T47D (cell line): ENCODE results near the gene NPBWR2.

Experiments used
- DNase-seq, 2 experiments: peaks; one replicate each; pipeline versions ENCODE4 v3.0.0 to v3.0.0-alpha.2; 2011 to 2012; ENCODE audit warnings: low read depth in 1 of 2, low spot score in 1 of 2
- JUND ChIP-seq: IDR thresholded peaks from 2 replicates; pipeline ENCODE4 v1.6.1; 2012; ENCODE audit warnings: low read depth
- in situ Hi-C: cut with HindIII; loops from 2 replicates; pipeline ENCODE4 v1.10.0; 2016; ENCODE audit warnings: low sequenced_read_pairs, low pct_unique_long_range_greater_than_20kb

Gene NPBWR2

DNA sequence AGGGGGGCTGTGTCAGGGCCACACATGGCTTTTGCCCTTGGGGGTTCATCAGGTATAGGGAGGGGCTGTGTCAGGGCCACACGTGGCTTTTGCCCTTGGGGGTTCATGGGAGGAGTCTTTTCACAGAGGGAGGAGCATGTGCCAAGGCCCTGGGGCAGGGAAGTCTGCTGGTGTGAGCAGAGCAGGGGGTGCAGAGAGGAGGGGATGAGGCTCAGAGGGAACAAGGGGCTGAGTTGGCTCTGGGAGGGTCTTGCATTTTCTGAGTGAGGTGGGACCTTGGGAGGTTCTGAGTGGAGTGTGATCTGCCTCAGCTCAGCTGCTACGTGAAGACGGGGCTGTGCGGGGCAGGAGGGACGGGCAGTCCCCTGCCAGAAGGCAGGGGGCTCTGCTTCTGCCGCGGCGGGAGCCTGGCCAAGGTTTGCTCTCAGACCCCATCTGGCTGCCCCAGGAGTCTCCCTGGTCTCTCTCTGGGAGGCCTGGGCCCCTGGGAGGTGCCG lies 51.9 kb downstream of the NPBWR2 start:
- DNase-seq = no peak
- in situ Hi-C loops = no loop called here
- TF ChIP-seq JUND = no peak

DNA sequence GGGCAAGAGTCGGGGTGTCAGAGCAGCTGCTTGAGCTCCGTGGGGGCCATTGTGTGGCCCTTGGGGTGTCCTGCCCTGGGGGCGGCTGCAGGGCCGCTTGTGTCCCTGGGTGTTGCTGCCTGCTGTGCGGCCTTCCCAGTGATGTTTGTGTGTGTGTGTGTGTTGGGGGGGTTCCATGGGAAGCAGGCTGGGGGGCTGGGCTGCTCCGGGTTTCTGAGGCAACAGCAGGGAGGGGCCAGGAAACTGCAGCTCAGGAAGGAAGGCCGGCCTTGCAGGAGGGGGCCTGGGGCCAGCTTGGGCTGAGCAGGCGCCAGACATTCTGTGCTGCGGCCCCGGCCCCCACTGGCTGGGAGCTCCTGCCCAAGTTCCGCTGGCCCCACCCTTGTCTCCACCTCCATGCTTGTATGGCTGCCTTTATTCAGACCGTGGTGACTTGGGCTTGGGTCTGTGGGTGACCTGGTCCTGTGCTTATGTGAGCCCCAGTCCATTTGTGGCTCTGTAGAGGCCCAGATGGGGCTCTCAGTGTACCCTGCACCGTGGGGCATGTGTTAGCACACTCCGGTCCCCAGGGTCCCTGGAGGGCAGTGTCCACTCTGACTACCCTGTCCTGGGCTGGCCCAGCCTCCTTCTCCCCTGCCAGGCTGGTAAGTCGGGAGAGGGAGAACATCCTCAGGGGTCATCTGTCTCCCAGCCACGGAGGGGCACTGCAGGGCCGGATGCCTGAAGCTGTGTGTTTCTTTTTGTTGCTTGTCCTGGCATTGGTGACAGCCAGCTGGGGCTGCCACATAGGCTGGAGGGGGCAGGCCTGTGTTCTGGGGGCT lies 53.3 kb downstream of the NPBWR2 start:
- TF ChIP-seq JUND = no peak
- peak in 1 of 2 experiments; percentile 64 for DNase-seq
- in situ Hi-C loops = no loop called here
